Osteocyte (in vitro differentiated cells): ENCODE results near the gene ZNF532. TPM values are rescaled to one million over a fixed set of nuclear protein-coding genes. Genes with fewer than 3 reads are reported as not detected.

ENCODE experiments used
- DNase-seq: peaks from one replicate; pipeline ENCODE4 v3.0.0; 2021; ENCODE audit warnings: mixed read lengths; ENCODE audit not compliant: unreplicated experiment; ENCODE audit errors: extremely low spot score
- H3K27ac Mint-ChIP-seq: one replicate; pipeline ENCODE4 v1.8.0; 2021; ENCODE audit warnings: mild to moderate bottlenecking, mixed read lengths; ENCODE audit not compliant: unreplicated experiment
- H3K27me3 Mint-ChIP-seq: one replicate; pipeline ENCODE4 v1.8.0; 2021; ENCODE audit warnings: mixed read lengths; ENCODE audit not compliant: unreplicated experiment
- H3K36me3 Mint-ChIP-seq: one replicate; pipeline ENCODE4 v1.8.0; 2021; ENCODE audit warnings: mixed read lengths; ENCODE audit not compliant: unreplicated experiment
- H3K4me1 Mint-ChIP-seq: one replicate; pipeline ENCODE4 v1.8.0; 2021; ENCODE audit warnings: mixed read lengths; ENCODE audit not compliant: unreplicated experiment
- H3K4me3 Mint-ChIP-seq: one replicate; pipeline ENCODE4 v1.8.0; 2021; ENCODE audit warnings: mild to moderate bottlenecking, moderate library complexity, mixed read lengths; ENCODE audit not compliant: unreplicated experiment
- H3K9me3 Mint-ChIP-seq: one replicate; pipeline ENCODE4 v1.8.0; 2021; ENCODE audit warnings: mixed read lengths; ENCODE audit not compliant: unreplicated experiment
- CTCF ChIP-seq: fragments of 200-600 bp; sonication (generic); IDR thresholded peaks from 2 replicates; pipeline ENCODE4 v1.5.0; 2021; ENCODE audit warnings: antibody characterized with exemption, mild to moderate bottlenecking, moderate library complexity
- total RNA-seq: library from RNA; stranded (reverse); gene quantifications from 2 replicates; pipeline ENCODE4 v1.2.1, GENCODE V29; 2021

Gene ZNF532
- total RNA-seq, 1 donor from 2014 or later, result 92.7 TPM

- no peak for TF ChIP-seq CTCF
- Mint-ChIP-seq H3K4me1 (peaks cover 8% of the 10 kb centered on the region), H3K27ac (no peak overlapping the region), H3K36me3 (peaks cover 53% of the 10 kb centered on the region), H3K27me3 (no peaks in the 10 kb centered on the region), H3K9me3 (peaks cover 15% of the 10 kb centered on the region), H3K4me3 (no peak overlapping the region)
- DNase-seq, result no peak
These were observed 58.3 kb downstream of the ZNF532 start for GRCh38 chr18:58922995-58923394.

- Mint-ChIP-seq H3K4me3 (no peak overlapping the region), H3K36me3 (peaks cover 38% of the 10 kb centered on the region), H3K27me3 (no peaks in the 10 kb centered on the region), H3K9me3 (peaks cover 15% of the 10 kb centered on the region), H3K4me1 (peaks cover 22% of the 10 kb centered on the region), H3K27ac (no peak overlapping the region)
- TF ChIP-seq CTCF, result no peak
- no peak for DNase-seq
These were observed 59.8 kb downstream of the ZNF532 start for GRCh38 chr18:58924473-58924872.

GRCh38 chr18:58927659-58928058 lies 63.0 kb downstream of the ZNF532 start:
- Mint-ChIP-seq H3K4me3 (no peak overlapping the region), H3K27ac (no peak overlapping the region), H3K4me1 (peaks cover 27% of the 10 kb centered on the region), H3K27me3 (no peaks in the 10 kb centered on the region), H3K36me3 (peaks cover 32% of the 10 kb centered on the region), H3K9me3 (peaks cover 15% of the 10 kb centered on the region)
- no peak for TF ChIP-seq CTCF
- no peak for DNase-seq

GRCh38 chr18:58928386-58928785 lies 63.7 kb downstream of the ZNF532 start:
- Mint-ChIP-seq H3K36me3 (peaks cover 25% of the 10 kb centered on the region), H3K27me3 (no peaks in the 10 kb centered on the region), H3K9me3 (peaks cover 15% of the 10 kb centered on the region), H3K4me3 (no peak overlapping the region), H3K4me1 (peaks cover 27% of the 10 kb centered on the region), H3K27ac (peak overlapping the region; percentile 55)
- no peak for TF ChIP-seq CTCF
- DNase-seq, result no peak

- peak overlapping the region; percentile 40 for H3K27ac Mint-ChIP-seq
- TF ChIP-seq CTCF, result no peak
- H3K9me3 Mint-ChIP-seq, result peaks cover 14% of the 10 kb centered on the region
- peaks cover 19% of the 10 kb centered on the region for H3K36me3 Mint-ChIP-seq
- H3K4me3 Mint-ChIP-seq, result no peak overlapping the region
- peaks cover 27% of the 10 kb centered on the region for H3K4me1 Mint-ChIP-seq
- no peak for DNase-seq
- H3K27me3 Mint-ChIP-seq, result no peaks in the 10 kb centered on the region
These were observed 64.5 kb downstream of the ZNF532 start for GRCh38 chr18:58929206-58929605.
